Stimulated activated CD4-positive, alpha-beta T cell treated with anti-CD3 and anti-CD28 coated beads, Interleukin-1b, Interleukin-23, amount 100 ng/mL, for 48 hours (primary cell): ENCODE data around the gene MAPK8IP2.
"Not testable (repeated sequence)": the region's sequence is repeated elsewhere in the genome, so short reads cannot be mapped to it uniquely, and the experiment has no call there.

ENCODE experiments used
- DNase-seq: peaks from one replicate; pipeline ENCODE4 v3.0.0-alpha.2; 2020

The MAPK8IP2 gene

DNA sequence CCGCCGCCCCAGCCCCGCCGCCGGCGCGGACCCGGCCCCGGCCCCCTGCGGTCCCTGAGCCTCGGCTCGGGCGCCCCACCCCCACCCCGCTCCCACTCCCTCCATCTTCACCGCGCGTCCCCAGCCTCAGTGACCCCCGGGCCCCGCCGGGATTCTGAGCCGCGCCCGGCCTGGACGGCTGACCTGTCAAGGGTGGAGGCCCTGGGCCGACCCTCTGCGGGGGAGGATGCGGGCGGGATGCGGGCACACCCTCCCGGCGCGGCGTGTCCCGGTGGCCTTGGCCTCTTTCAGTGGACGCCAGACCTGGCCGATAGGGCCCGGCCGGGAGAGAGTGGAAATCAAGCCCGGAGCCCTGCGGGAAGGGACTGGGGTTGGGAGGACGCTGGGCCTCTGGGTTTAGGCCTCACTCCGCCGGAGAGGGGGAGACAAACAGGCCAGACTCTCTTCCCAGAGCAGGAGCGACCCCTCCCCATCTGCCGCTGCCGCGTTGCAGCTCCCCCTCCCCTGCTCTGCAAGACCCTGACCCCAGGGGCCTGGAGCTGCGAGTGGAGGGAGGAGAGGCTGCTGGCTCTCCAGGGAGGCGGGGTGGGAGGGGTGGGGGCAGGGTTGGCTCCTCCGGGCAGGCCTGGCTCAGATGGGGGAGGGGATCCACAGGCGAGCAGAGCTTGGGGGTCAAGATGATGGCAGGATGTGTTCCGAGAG lies 525 bp downstream of the MAPK8IP2 start:
- no peak for DNase-seq

DNA sequence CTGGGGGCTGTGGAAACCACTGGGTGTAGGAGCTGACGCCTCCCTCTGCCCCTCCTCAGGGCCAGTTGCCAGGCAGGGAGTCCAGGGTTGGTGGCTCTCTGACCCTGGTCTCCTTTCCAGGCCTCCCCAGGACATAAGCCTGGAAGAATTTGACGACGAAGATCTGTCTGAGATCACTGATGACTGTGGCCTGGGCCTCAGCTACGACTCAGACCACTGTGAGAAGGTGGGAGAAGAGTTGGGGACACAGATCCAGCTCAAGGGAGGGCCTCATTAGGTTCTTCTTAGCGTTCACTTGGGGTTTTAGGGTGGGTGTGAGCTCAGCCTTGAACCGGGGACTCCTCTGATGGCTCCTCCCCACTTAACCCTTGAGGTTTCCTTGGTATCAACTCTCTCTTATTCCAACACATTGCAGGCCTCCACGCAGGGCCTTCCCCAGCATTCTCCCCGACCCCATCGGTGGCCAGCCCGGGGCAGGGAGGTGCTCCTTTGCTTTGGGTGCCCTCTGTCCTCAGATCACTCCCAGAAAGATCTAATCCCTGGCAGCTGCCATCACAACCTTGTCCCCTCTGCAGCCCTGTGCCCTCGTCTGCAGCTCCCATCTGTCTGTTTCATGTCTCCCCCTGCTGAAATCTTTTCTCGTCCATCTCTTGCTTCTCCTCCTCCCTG lies 1.2 kb downstream of the MAPK8IP2 start:
- DNase-seq, result no peak

DNA sequence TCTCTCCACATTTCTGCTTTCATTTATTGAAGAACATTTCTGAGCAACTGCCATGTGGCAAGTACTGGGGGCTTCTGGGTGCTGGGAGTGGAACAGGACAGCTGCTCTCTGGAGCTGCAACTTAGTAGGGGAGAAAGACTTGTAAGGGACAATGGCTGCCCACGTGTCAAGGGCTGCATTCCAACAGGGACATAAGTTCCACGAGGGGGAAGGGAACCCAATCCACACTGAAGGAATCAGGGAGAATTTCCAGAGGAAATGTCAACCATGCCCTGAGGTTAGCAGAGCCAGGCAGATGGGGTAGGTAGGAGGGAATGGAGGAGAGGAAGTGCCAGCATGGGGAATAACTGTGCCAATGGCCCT lies 1.7 kb downstream of the MAPK8IP2 start:
- no peak for DNase-seq

DNA sequence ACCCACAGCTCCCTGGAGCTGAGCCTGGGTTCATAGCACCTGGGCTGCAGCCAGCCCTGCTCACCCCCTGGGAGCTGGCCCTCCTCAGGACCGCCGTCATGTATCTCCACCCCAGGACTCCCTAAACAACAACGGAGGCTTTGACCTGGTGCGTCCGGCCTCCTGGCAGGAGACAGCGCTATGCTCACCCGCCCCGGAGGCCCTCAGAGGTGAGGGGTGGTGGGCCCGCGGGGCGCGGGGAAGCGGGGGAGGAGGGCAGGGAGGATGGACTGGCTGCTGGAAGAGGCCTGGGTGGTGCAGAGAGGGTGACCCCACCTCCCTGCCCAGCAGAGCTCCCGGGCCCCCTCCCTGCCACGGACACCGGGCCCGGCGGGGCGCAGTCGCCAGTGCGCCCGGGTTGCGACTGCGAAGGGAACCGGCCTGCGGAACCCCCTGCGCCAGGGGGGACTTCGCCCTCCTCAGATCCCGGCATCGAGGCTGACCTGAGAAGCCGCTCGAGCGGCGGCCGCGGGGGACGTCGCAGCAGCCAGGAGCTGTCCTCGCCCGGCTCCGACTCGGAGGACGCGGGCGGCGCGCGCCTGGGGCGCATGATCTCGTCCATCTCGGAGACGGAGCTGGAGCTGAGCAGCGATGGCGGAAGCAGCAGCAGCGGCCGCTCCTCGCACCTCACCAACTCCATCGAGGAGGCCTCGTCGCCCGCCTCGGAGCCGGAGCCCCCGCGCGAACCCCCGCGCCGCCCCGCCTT lies 3.1 kb downstream of the MAPK8IP2 start:
- no peak for DNase-seq

DNA sequence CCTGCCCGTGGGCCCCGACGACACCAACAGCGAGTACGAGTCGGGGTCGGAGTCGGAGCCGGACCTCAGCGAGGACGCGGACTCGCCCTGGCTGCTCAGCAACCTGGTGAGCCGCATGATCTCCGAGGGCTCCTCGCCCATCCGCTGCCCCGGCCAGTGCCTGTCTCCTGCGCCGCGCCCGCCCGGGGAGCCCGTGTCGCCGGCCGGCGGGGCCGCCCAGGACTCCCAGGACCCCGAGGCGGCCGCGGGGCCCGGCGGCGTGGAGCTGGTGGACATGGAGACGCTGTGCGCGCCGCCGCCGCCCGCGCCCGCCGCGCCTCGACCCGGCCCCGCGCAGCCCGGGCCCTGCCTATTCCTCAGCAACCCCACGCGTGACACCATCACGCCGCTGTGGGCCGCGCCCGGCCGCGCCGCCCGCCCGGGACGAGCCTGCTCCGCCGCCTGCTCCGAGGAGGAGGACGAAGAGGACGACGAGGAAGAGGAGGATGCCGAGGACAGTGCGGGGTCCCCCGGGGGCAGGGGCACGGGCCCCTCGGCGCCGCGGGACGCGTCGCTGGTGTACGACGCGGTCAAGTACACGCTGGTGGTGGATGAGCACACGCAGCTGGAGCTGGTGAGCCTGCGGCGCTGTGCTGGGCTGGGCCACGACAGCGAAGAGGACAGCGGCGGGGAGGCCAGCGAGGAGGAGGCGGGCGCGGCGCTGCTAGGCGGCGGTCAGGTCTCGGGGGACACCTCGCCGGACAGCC lies 3.8 kb downstream of the MAPK8IP2 start:
- DNase-seq, result no peak

DNA sequence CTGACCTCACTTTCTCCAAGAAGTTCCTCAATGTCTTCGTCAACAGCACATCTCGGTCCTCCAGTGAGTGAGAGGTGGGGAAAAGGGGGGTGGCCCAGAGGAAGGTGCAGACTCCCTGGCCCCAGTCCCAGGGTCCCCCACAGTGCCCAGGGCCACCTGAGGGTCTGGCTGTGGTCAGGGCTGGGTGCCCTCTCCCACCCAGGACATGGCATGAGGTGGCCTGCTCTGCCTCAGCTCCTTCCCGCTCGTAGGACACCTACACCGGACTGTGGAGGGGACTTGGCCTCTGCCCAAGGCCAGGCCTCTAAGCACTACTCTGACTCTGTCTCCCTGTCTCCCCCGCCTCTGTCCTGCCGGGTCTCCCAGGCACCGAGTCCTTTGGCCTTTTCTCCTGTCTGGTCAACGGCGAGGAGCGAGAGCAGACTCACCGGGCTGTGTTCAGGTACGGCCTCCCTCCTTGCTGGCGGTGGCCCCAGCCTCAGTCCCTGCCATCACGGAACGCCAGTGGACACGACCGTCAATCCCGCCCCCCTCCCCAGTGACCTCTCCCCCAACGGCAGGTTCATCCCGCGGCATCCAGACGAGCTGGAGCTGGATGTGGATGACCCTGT lies 4.5 kb downstream of the MAPK8IP2 start:
- DNase-seq, result no peak

DNA sequence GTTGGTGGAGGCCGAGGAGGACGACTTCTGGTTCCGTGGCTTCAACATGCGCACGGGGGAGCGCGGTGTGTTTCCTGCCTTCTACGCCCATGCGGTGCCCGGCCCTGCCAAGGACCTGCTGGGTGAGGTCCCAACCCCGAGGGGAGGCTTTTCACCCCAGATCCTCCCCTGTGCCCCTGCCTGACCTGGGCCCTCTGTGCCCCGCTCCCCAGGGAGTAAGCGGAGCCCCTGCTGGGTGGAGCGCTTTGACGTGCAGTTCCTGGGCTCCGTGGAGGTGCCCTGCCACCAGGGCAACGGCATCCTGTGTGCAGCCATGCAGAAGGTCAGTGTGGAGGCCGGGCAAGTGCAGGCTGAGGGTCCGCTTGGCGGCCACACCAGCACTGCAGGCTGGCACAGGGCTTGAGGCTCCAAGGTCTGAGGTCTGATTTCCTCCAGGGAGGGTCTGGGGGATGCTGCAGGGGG lies 5.1 kb downstream of the MAPK8IP2 start:
- DNase-seq, result no peak

DNA sequence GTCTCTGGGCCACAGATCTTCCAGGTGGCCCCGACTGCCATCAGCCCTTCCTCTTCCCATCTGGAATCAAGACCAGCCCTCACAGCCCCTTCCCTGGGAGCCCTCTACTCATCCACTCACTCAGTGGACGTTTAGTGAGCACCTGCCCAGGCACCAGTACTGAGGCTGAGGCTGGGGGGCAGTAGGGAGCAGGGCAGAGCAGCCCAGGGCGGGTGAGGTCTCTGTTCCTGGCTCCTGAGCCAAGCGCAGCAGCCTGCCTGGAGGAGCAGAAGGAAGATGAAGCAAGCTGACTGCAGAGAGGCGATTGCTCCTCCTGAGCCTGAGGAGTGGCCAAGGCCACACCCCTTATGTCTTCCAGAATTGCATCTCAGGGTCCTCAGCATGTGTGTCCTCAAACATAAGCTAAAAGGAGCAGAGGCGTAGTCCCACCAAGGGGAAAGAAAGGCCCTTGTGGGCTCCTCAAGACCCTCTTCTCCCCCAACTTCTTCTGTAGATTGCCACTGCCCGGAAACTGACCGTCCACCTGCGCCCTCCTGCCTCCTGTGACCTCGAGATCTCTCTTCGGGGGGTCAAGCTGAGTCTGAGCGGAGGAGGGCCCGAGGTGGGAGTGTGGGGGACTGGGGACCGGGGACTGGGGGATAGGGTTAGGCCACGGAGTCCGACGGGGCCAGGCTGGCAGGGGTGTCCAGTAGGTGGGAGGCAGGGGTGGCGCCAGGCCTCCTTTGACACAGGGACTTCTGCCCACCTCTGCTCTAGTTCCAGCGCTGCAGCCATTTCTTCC lies 5.8 kb downstream of the MAPK8IP2 start:
- no peak for DNase-seq

DNA sequence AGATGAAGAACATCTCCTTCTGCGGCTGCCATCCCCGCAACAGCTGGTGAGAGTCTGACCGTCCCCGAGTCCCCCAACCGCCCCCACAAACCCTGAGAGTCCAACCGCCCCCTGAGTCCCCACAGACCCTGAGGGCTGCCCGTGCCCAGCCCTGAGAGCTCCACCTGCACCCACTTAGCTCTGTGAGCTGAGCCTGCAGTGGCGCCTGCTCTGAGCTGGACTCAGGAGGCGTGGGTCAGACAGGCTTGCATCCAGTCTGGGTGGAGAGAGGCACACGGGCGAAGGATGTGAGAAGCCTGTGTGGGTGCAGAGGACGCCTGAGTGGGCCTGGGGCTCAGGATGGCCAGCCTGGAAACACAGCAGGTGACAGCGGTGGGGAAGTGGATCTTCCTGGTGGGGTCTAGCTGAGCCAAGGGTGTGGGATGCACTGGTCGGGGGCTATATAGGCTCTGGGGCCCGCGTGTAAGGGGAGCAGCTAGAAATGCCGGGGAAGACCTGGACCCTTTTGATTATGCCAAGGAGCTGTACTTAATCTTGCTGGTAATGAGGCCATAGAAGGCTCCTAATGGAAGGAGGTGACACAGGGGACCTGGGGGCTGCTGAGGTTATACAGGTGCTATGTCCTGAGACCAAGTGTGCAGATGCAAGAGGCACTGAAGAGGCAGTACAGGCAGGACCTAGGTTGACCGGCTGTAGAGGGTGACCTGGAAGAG lies 6.5 kb downstream of the MAPK8IP2 start:
- no peak for DNase-seq

DNA sequence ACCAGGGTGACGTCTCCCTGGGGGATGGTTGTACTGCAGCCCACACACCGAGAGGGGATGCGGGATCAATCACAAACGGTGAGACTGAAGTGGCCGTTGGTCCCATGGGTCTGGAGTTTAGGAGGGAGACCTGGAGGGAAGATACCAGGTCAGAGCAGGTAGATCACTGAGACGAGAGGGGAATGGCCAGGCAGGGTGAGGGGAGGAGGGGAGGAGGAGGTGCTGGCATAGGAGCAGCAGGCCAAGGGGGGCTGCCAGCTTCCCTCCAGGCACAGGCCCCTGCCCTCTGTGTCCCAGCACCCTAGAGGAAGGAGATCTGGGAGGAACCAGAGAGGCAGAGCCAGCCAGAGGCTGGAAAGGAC lies 7.0 kb downstream of the MAPK8IP2 start:
- DNase-seq, result no peak

DNA sequence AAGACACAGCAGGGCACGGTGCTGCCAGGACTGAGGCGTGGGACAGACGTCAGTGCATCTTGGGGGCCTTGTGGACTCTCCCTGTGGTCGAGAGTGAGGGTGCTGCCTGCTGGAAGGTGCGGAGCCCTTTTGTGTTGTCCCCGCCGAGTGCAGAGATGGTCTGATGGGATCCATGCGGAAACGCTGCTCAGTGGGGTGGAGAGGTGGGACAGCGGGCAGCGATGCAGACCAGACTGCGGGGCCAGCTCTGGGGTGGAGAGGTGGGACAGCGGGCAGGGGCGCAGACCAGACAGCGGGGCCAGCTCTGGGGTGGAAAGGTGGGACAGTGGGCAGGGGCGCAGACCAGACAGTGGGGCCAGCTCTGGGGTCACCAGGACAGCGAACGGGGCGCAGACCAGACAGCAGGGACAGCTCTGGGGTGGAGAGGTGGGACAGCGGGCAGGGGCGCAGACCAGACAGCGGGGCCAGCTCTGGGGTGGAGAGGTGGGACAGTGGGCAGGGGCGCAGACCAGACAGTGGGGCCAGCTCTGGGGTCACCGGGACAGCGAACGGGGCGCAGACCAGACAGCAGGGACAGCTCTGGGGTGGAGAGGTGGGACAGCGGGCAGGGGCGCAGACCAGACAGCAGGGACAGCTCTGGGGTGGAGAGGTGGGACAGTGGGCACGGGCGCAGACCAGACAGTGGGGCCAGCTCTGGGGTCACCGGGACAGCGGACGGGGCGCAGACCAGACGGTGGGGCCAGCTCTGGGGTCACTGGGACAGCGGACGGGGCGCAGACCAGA lies 7.7 kb downstream of the MAPK8IP2 start:
- DNase-seq, result not testable (repeated sequence)

DNA sequence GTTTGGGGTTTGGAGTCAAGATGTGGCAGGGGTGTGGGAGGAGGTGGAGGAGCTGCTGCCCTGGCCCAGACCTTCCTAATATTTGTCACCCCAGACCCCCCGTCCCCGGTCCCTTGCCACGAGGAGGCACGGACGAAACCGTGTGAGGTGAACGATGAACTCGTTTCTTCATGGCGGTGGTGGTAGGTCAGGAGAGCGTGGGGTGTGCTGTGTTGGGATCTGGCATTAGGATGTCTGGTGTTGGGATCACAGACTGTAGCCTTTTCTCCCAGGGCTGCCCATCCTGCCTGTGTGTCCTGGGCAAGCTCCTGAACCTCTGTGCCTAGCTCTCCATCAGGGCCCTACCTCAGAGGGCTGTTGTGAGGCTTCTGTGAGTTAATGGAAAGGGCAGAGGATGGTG lies 8.4 kb downstream of the MAPK8IP2 start:
- no peak for DNase-seq

DNA sequence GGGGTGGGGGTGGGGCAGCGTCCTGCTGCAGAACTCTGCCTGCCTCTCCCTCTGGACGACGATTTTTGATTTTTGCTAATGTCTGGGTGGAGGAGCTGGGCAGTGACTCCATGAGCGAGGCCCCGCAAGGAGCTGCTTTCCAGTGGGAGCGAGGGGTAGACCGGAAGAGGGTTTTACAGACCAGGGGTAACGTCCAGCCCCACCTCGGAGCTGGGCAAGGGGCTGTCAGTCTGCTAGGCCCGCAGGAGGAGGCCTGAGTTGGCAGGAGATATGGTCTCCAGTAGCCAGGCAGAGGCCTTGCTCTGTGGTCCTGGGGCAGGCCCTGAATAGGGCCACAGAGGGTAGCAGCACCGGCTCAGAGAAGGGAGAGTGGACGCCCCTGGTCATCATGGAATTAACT lies 9.0 kb downstream of the MAPK8IP2 start:
- DNase-seq, result no peak

DNA sequence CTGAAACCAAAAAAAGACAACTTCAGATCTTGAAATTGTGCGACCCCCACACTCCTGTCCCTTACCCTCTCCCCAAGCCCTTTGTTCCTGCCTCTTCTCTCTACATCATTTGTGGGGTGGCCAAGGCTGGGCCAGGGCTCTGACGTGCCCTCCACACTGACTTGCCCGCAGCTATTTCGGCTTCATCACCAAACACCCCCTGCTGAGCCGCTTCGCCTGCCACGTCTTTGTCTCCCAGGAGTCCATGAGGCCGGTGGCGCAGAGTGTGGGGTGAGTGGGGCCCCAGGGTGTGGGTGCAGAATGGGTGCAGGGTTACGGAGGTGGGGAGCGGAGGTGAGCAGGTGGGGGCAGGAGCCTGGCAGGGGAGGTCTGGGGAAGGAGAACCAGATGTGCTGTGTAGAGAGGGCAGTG lies 9.5 kb downstream of the MAPK8IP2 start:
- no peak for DNase-seq

DNA sequence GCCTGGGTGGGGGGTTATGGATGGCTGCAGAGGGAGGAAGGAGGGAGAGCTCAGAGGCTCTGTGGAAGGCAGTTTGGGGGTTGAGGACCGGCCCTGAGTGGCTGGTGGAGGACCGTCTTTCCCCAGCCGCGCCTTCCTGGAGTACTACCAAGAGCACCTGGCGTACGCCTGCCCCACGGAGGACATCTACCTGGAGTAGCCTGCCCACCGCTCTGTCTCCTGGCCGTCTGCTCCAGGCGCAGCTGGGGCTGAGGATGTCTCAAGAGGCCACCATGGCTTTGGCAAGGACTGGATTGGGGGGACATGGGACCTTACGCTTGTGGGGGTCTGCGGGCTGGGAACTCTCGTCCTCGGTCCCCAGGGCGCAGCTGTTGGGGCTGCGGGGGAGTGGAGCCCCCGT lies 10.0 kb downstream of the MAPK8IP2 start:
- DNase-seq, result no peak

DNA sequence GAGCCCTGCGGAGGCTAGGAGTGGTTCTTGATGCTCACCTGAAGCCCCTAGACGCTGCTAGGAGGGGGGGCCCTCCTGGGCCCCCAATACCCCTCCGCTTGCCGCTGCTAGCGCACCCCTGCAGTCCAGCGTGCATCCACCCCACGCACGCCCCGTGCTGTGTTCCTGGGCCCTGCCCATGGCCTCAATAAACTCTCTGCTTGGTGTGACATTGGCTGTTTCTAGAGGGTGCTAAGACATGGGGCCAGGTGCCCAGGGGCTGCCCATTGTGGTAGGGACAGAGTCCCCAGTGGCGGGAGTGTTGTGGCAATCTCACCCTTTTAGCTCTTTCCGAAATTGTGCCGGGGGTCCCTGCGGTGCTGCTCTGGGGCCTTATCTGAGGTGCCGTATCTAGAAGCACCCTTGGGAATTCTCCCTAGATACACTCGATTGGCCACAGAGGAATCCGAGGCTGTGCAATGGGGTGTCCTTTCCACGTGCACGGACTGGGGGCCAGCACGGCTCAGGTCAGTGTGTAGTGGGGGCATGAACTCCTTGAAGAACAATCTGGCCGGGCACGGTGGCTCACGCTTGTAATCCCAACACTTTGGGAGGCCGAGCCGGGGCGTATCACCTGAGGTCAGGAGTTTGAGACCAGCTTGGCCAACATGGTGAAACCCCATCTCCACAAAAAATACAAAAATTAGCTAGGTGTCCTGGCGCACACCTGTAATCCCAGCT lies 10.9 kb downstream of the MAPK8IP2 start:
- DNase-seq, result no peak

DNA sequence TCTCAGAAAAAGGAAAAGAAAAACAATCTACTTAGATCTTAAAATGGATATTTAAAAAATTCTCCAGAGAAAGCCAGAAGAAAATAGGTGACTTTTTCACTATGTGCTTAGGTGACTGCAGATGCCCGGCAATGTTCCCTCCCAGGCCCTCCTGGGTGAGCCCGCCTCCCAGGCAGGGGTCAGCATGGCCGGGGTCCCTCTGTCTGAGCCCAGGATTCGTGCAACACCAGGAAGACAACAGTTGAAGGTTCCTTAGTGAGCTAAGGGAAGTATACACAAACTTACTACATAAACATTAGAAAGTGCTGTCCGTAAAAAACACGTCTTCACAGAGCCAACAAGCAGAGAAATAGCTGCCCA lies 11.6 kb downstream of the MAPK8IP2 start:
- no peak for DNase-seq

DNA sequence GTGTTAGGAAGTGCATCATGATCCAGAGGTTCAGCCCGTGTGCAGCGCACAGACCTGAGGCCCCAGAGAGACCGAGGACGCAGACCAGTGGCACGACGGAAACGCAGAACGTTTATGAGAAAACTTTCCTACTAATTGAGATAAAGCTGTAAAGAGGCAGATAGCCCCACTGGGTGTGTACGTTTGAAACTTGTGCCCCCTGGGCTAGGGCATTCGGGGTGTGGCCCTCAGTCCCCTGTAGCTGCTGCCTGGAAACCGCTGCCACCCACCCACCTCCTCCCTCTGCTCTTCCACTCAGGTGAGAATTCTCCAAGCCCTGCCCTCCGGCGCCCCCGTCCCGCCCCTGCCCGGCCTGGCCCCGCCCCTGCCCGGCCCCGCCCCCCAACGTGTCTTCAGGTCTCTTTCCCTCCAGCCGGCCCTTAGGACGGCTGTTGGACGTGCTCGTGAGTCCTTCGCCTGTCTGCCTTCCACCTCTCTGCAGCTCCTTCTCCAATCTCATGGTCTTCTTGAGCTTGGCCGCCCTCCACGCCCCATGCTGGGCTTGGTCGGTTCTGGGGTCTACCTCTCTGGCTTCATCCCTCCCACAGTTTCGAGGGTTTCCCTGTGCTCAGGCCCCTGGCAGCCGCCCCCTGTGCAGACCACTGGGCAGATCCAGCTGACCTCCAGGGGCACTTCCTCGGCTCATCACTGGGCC lies 12.1 kb downstream of the MAPK8IP2 start:
- DNase-seq, result no peak

DNA sequence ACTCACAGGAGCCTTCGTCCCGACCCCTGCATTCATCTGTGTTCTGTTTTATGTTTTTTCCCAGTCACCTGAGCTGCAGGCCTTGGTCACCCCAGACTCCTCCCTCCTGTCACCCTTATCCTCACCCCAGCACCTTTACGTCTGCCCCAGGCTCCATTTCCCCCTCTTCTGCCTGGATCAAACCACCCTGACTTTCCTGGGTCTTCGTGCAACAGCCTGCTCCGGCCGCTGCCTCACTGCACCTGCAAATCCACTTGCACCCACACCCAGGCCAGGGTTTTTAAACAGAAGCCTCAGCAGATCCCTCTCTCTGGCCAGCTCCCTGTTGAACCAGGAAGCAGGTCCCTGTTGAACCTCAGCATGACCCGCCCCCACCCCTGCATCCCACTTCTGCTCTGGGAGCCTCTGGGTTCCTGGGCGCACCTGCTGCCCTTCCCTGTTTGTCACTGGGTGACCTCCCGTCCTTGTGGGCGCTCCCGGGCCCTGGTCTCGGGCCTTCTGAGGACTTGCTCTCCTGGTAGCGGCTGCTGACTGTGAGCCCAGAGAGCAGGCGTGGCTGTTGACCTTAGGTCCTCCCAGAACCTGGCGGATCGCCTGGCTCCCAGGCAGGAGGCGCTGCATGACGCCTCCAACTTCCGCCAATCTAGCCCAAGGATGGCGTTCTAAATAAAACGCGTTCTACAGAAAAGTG lies 12.8 kb downstream of the MAPK8IP2 start:
- no peak for DNase-seq
